Measurements from ENCODE around the gene NCBP2L.

NCBP2L gene

GRCh38 chrX:107744868-107745267, 32.7 kb upstream of the NCBP2L start:
- TF ChIP-seq EZH2phosphoT487 (conservative IDR thresholded peaks at IDR 0.05; ENCODE audit: low read length) = no peak
- no peak for TF ChIP-seq CTCF (IDR thresholded peaks at IDR 0.05; ENCODE audit: insufficient read depth, low read length, poor library complexity, severe bottlenecking)
- Histone ChIP-seq H2AFZ (ENCODE audit: low read depth, low read length, severe bottlenecking) (no peak overlapping the region), H3K4me3 (ENCODE audit: insufficient read depth, low read length, poor library complexity, severe bottlenecking) (no peak overlapping the region), H3K4me2 (ENCODE audit: low read depth, low read length, poor library complexity, severe bottlenecking) (no peak overlapping the region), H3K27ac (ENCODE audit: low read depth, low read length) (no peak overlapping the region), H3K9me3 (ENCODE audit: insufficient read depth, low read length) (no peaks in the 10 kb centered on the region), H3K79me2 (ENCODE audit: insufficient read depth, low read length) (no peaks in the 10 kb centered on the region), H3K36me3 (ENCODE audit: low read length) (no peaks in the 10 kb centered on the region), H3K9ac (ENCODE audit: low read length) (no peak overlapping the region), H3K27me3 (ENCODE audit: low read length) (no peaks in the 10 kb centered on the region), H3K9me2 (replicated peaks; ENCODE audit: insufficient read depth, low read length) (no peaks in the 10 kb centered on the region), H3F3A (ENCODE audit: insufficient read depth) (no peaks in the 10 kb centered on the region), H4K20me1 (ENCODE audit: low read depth, low read length) (no peaks in the 10 kb centered on the region)

- Histone ChIP-seq H3K4me3 (ENCODE audit: insufficient read depth, low read length, poor library complexity, severe bottlenecking) (no peak overlapping the region), H2AFZ (ENCODE audit: low read depth, low read length, severe bottlenecking) (no peak overlapping the region), H3K27me3 (ENCODE audit: low read length) (no peaks in the 10 kb centered on the region), H3K9me2 (replicated peaks; ENCODE audit: insufficient read depth, low read length) (no peaks in the 10 kb centered on the region), H3K79me2 (ENCODE audit: insufficient read depth, low read length) (no peaks in the 10 kb centered on the region), H3K27ac (ENCODE audit: low read depth, low read length) (no peak overlapping the region), H3K4me2 (ENCODE audit: low read depth, low read length, poor library complexity, severe bottlenecking) (no peak overlapping the region), H3K9me3 (ENCODE audit: insufficient read depth, low read length) (no peaks in the 10 kb centered on the region), H4K20me1 (ENCODE audit: low read depth, low read length) (no peaks in the 10 kb centered on the region), H3K9ac (ENCODE audit: low read length) (no peak overlapping the region), H3F3A (ENCODE audit: insufficient read depth) (no peaks in the 10 kb centered on the region), H3K36me3 (ENCODE audit: low read length) (no peaks in the 10 kb centered on the region)
- TF ChIP-seq CTCF (IDR thresholded peaks at IDR 0.05; ENCODE audit: insufficient read depth, low read length, poor library complexity, severe bottlenecking) (no peak), EZH2phosphoT487 (conservative IDR thresholded peaks at IDR 0.05; ENCODE audit: low read length) (no peak)
Measured at GRCh38 chrX:107747596-107748161, 29.9 kb upstream of the NCBP2L start.

- no peaks in the 10 kb centered on the region for H3F3A ChIP-seq (ENCODE audit: insufficient read depth)
- H3K9me2 ChIP-seq (replicated peaks; ENCODE audit: insufficient read depth, low read length) = no peaks in the 10 kb centered on the region
- no peak overlapping the region for H3K4me2 ChIP-seq (ENCODE audit: low read depth, low read length, poor library complexity, severe bottlenecking)
- H3K4me3 ChIP-seq (ENCODE audit: insufficient read depth, low read length, poor library complexity, severe bottlenecking) = no peak overlapping the region
- H3K9ac ChIP-seq (ENCODE audit: low read length) = no peak overlapping the region
- H3K9me3 ChIP-seq (ENCODE audit: insufficient read depth, low read length) = no peaks in the 10 kb centered on the region
- no peak overlapping the region for H3K27ac ChIP-seq (ENCODE audit: low read depth, low read length)
- H3K36me3 ChIP-seq (ENCODE audit: low read length) = no peaks in the 10 kb centered on the region
- no peak overlapping the region for H2AFZ ChIP-seq (ENCODE audit: low read depth, low read length, severe bottlenecking)
- TF ChIP-seq CTCF (IDR thresholded peaks at IDR 0.05; ENCODE audit: insufficient read depth, low read length, poor library complexity, severe bottlenecking) (no peak), EZH2phosphoT487 (conservative IDR thresholded peaks at IDR 0.05; ENCODE audit: low read length) (no peak)
- H3K27me3 ChIP-seq (ENCODE audit: low read length) = no peaks in the 10 kb centered on the region
- H4K20me1 ChIP-seq (ENCODE audit: low read depth, low read length) = no peaks in the 10 kb centered on the region
- H3K79me2 ChIP-seq (ENCODE audit: insufficient read depth, low read length) = no peaks in the 10 kb centered on the region
Measured at GRCh38 chrX:107748506-107748905, 29.0 kb upstream of the NCBP2L start.
